H9 (cell line): Measurements from ENCODE around the gene CDK2. TPM values are rescaled to one million over a fixed set of nuclear protein-coding genes. Genes with fewer than 3 reads are reported as not detected.

ENCODE experiments used
- DNase-seq: peaks from one replicate; pipeline ENCODE4 v3.0.0-alpha.2; 2017
- H2AFZ ChIP-seq: one replicate; pipeline ENCODE4 v1.6.1; 2013; ENCODE audit warnings: mild to moderate bottlenecking, low read length, control low read depth, moderate library complexity
- H2AK5ac ChIP-seq: 2 replicates; pipeline ENCODE4 v1.6.1; 2013; ENCODE audit warnings: low read length, control low read depth, mixed read lengths; ENCODE audit not compliant: insufficient read length
- H2BK120ac ChIP-seq: one replicate; pipeline ENCODE4 v1.6.1; 2013; ENCODE audit warnings: low read depth, mild to moderate bottlenecking, low read length, control low read depth, inconsistent platforms; ENCODE audit not compliant: poor library complexity, severe bottlenecking
- H2BK12ac ChIP-seq: 2 replicates; pipeline ENCODE4 v1.6.1; 2013; ENCODE audit warnings: low read length, control low read depth, mixed read lengths, low read depth; ENCODE audit not compliant: insufficient read length
- H2BK15ac ChIP-seq: 2 replicates; pipeline ENCODE4 v1.6.1; 2013; ENCODE audit warnings: low read depth, low read length, control low read depth
- H2BK20ac ChIP-seq: one replicate; pipeline ENCODE4 v1.6.1; 2013; ENCODE audit warnings: low read depth, mild to moderate bottlenecking, low read length, control low read depth, inconsistent platforms; ENCODE audit not compliant: poor library complexity, severe bottlenecking
- H2BK5ac ChIP-seq: 2 replicates; pipeline ENCODE4 v1.6.1; 2013; ENCODE audit warnings: low read length, control low read depth, mixed read lengths; ENCODE audit not compliant: insufficient read length
- H3K14ac ChIP-seq: 2 replicates; pipeline ENCODE4 v1.6.1; 2013; ENCODE audit warnings: low read length, control low read depth; ENCODE audit not compliant: insufficient read depth
- H3K18ac ChIP-seq: 2 replicates; pipeline ENCODE4 v1.6.1; 2013; ENCODE audit warnings: low read depth, mild to moderate bottlenecking, mixed read lengths, low read length, control low read depth; ENCODE audit not compliant: insufficient read length
- H3K23ac ChIP-seq: 2 replicates; pipeline ENCODE4 v1.6.1; 2013; ENCODE audit warnings: low read length, control low read depth, mixed read lengths, low read depth; ENCODE audit not compliant: insufficient read length
- H3K23me2 ChIP-seq: 2 replicates; pipeline ENCODE4 v1.6.1; 2013; ENCODE audit warnings: low read depth, mild to moderate bottlenecking, mixed read lengths, low read length, control low read depth; ENCODE audit not compliant: insufficient read length, poor library complexity, severe bottlenecking
- H3K27ac ChIP-seq: 2 replicates; pipeline ENCODE4 v1.5.1; 2013; ENCODE audit warnings: low read length, control low read depth, mixed read lengths, low read depth; ENCODE audit not compliant: insufficient read length
- H3K27me3 ChIP-seq: 2 replicates; pipeline ENCODE4 v1.6.1; 2013; ENCODE audit warnings: low read length, control low read depth, inconsistent platforms; ENCODE audit not compliant: insufficient read depth
- H3K4ac ChIP-seq: 2 replicates; pipeline ENCODE4 v1.6.1; 2013; ENCODE audit warnings: low read depth, mild to moderate bottlenecking, control low read depth, inconsistent platforms, low read length, moderate library complexity
- H3K4me1 ChIP-seq: 2 replicates; pipeline ENCODE4 v1.6.1; 2013; ENCODE audit warnings: low read length, control low read depth, inconsistent platforms; ENCODE audit not compliant: insufficient read depth
- H3K4me2 ChIP-seq: 2 replicates; pipeline ENCODE4 v1.6.1; 2013; ENCODE audit warnings: low read length, control low read depth, mixed read lengths; ENCODE audit not compliant: insufficient read length, insufficient read depth
- H3K56ac ChIP-seq: 2 replicates; pipeline ENCODE4 v1.6.1; 2013; ENCODE audit warnings: low read depth, mild to moderate bottlenecking, mixed read lengths, low read length, control low read depth; ENCODE audit not compliant: insufficient read length
- H3K79me1 ChIP-seq: 2 replicates; pipeline ENCODE4 v1.6.1; 2013; ENCODE audit warnings: low read depth, mild to moderate bottlenecking, moderate library complexity, low read length, control low read depth, inconsistent platforms; ENCODE audit not compliant: insufficient read depth, poor library complexity, severe bottlenecking
- H3K79me2 ChIP-seq: 2 replicates; pipeline ENCODE4 v1.6.1; 2013; ENCODE audit warnings: low read length, control low read depth, inconsistent platforms; ENCODE audit not compliant: insufficient read depth
- H3K9ac ChIP-seq: 2 replicates; pipeline ENCODE4 v1.6.1; 2013; ENCODE audit warnings: low read length, control low read depth, mixed read lengths; ENCODE audit not compliant: insufficient read length; ENCODE audit errors: extremely low read depth
- H3K9me3 ChIP-seq: one replicate; pipeline ENCODE4 v1.6.1; 2013; ENCODE audit warnings: low read depth, low read length, inconsistent platforms; ENCODE audit not compliant: control insufficient read depth
- H3T11ph ChIP-seq: one replicate; pipeline ENCODE4 v1.6.1; 2013; ENCODE audit warnings: mild to moderate bottlenecking, low read length, control low read depth, inconsistent platforms
- H4K20me1 ChIP-seq: one replicate; pipeline ENCODE4 v1.6.1; 2013; ENCODE audit not compliant: control insufficient read depth, insufficient read length, insufficient read depth
- H4K5ac ChIP-seq: 2 replicates; pipeline ENCODE4 v1.6.1; 2013; ENCODE audit warnings: low read depth, mild to moderate bottlenecking, mixed read lengths, low read length, control low read depth; ENCODE audit not compliant: insufficient read length
- H4K8ac ChIP-seq: replicated peaks from 2 replicates; pipeline ENCODE4 v1.6.1; 2013; ENCODE audit warnings: low read length, control low read depth, mixed read lengths, low read depth; ENCODE audit not compliant: insufficient read length
- H4K91ac ChIP-seq: 2 replicates; pipeline ENCODE4 v1.6.1; 2013; ENCODE audit warnings: low read depth, mild to moderate bottlenecking, moderate library complexity, mixed read lengths, low read length, control low read depth; ENCODE audit not compliant: insufficient read length
- H3K27ac Mint-ChIP-seq, 3 experiments: 2 replicates in 2 of 3; 3 replicates in 1 of 3; pipeline ENCODE4 v1.8.0; 2020 to 2021; ENCODE audit warnings: mixed read lengths in 3 of 3, mild to moderate bottlenecking in 1 of 3, moderate library complexity in 1 of 3
- H3K27me3 Mint-ChIP-seq: 2 replicates; pipeline ENCODE4 v1.8.0; 2021; ENCODE audit warnings: low read depth, mild to moderate bottlenecking, moderate library complexity, mixed read lengths
- H3K36me3 Mint-ChIP-seq, 3 experiments: 2 replicates in 2 of 3; 3 replicates in 1 of 3; pipeline ENCODE4 v1.8.0; 2020 to 2021; ENCODE audit warnings: low read depth in 3 of 3, mixed read lengths in 3 of 3; ENCODE audit not compliant: insufficient read depth in 1 of 3
- H3K4me1 Mint-ChIP-seq, 2 experiments: 2 replicates each; pipeline ENCODE4 v1.8.0; 2020; ENCODE audit warnings: mixed read lengths in 2 of 2
- H3K4me3 Mint-ChIP-seq, 2 experiments: 2 replicates in 1 of 2; 3 replicates in 1 of 2; pipeline ENCODE4 v1.8.0; 2020 to 2021; ENCODE audit warnings: mild to moderate bottlenecking in 2 of 2, mixed read lengths in 2 of 2, moderate library complexity in 1 of 2
- H3K9me3 Mint-ChIP-seq, 2 experiments: 2 replicates in 1 of 2; 3 replicates in 1 of 2; pipeline ENCODE4 v1.8.0; 2020; ENCODE audit warnings: mild to moderate bottlenecking in 2 of 2, mixed read lengths in 2 of 2, moderate library complexity in 1 of 2
- CTCF ChIP-seq: fragments of 200-600 bp; sonication (generic); conservative IDR thresholded peaks from 3 replicates; pipeline ENCODE4 v1.8.0; 2021; ENCODE audit warnings: antibody characterized with exemption, mild to moderate bottlenecking
- WGBS: extraction: QIAGEN DNeasy Blood & Tissue Kit; methylation state at CpG from one replicate; pipeline ENCODE4 v1.1.7; 2013; ENCODE audit warnings: missing lambda C conversion rate, low lambda C conversion rate, mixed read lengths; ENCODE audit not compliant: insufficient read length; ENCODE audit errors: extremely low coverage; 5-methylcytosine and 5-hydroxymethylcytosine counted together
- total RNA-seq: library from RNA; stranded (reverse); gene quantifications from 2 replicates; pipeline ENCODE4 v1.2.1, GENCODE V29; 2021

The CDK2 gene
- total RNA-seq, 1 experiment from 2014 or later = 60.8 TPM

- Histone ChIP-seq H3K79me1 (no peaks in the 10 kb centered on the region), H3K23ac (no peak overlapping the region), H3K4me1 (peaks cover 6% of the 10 kb centered on the region; the same call in 1 of the 2 replicates), H3K18ac (no peak overlapping the region), H3K4me2 (peak overlapping the region; percentile 88), H4K91ac (no peak overlapping the region), H3K56ac (no peak overlapping the region), H3K9ac (peak overlapping the region; percentile 9), H2BK15ac (no peak overlapping the region), H2AFZ (no peak overlapping the region), H4K8ac (no peak overlapping the region), H2BK20ac (no peak overlapping the region), H3K23me2 (peaks cover 18% of the 10 kb centered on the region), H2BK12ac (no peak overlapping the region), H3T11ph (no peak overlapping the region), H3K79me2 (peaks cover under 1% of the 10 kb centered on the region; the same call in 1 of the 2 replicates), H2AK5ac (no peak overlapping the region), H4K5ac (no peak overlapping the region), H3K4ac (no peak overlapping the region), H4K20me1 (no peaks in the 10 kb centered on the region), H3K27me3 (peaks cover 4% of the 10 kb centered on the region; the same call in 1 of the 2 replicates), H3K27ac (no peak overlapping the region), H3K9me3 (no peaks in the 10 kb centered on the region), H2BK120ac (no peak overlapping the region), H2BK5ac (no peak overlapping the region), H3K14ac (no peak overlapping the region)
- no peak for TF ChIP-seq CTCF
- H3K36me3 Mint-ChIP-seq = no peaks in the 10 kb centered on the region
- H3K27me3 Mint-ChIP-seq = peaks cover 32% of the 10 kb centered on the region
- peaks cover 30 to 32% of the 10 kb centered on the region in 2 experiments for H3K4me1 Mint-ChIP-seq
- no CpG with 5 or more reads among the region's 10 CpGs for WGBS
- peak overlapping the region; percentile 82 for H3K4me3 Mint-ChIP-seq
- H3K27ac Mint-ChIP-seq = peak overlapping the region in 2 of 3 experiments; percentile 6 to 85; a peak in 4 of 7 replicates
- H3K9me3 Mint-ChIP-seq = no peaks in the 10 kb centered on the region; a peak in 1 of 5 replicates
- DNase-seq = no peak
Measured at GRCh38 chr12:55931317-55931779, 35.3 kb upstream of the CDK2 start.
